DMS79 (cell line): ENCODE measurements around the gene MAP3K20.

Experiments
- DNase-seq: peaks from one replicate; lab custom pipeline; 2025; lab: John Stamatoyannopoulos, UW

Gene MAP3K20

GRCh38 chr2:173050684-173051083 lies 25.0 kb upstream of the MAP3K20 start:
- no peak for DNase-seq

GRCh38 chr2:173051463-173052215 lies 24.0 kb upstream of the MAP3K20 start:
- DNase-seq = no peak

GRCh38 chr2:173053043-173053699 lies 22.5 kb upstream of the MAP3K20 start:
- no peak for DNase-seq

- no peak for DNase-seq
Observed at GRCh38 chr2:173054466-173054865, 21.2 kb upstream of the MAP3K20 start.

- DNase-seq = no peak
Observed at GRCh38 chr2:173056705-173057364, 18.8 kb upstream of the MAP3K20 start.

- DNase-seq = no peak
Observed at GRCh38 chr2:173058097-173058496, 17.5 kb upstream of the MAP3K20 start.

GRCh38 chr2:173058673-173059072 lies 17.0 kb upstream of the MAP3K20 start:
- no peak for DNase-seq

GRCh38 chr2:173059292-173059691 lies 16.4 kb upstream of the MAP3K20 start:
- DNase-seq = no peak

GRCh38 chr2:173059971-173060461 lies 15.6 kb upstream of the MAP3K20 start:
- DNase-seq = no peak

GRCh38 chr2:173062801-173063200 lies 12.8 kb upstream of the MAP3K20 start:
- DNase-seq = no peak

- DNase-seq = no peak
Observed at GRCh38 chr2:173064151-173064805, 11.4 kb upstream of the MAP3K20 start.

- no peak for DNase-seq
Observed at GRCh38 chr2:173066887-173067676, 8.6 kb upstream of the MAP3K20 start.

- DNase-seq = no peak
Observed at GRCh38 chr2:173075056-173075780, 428 bp upstream of the MAP3K20 start.

GRCh38 chr2:173076581-173077345 lies 1.1 kb downstream of the MAP3K20 start:
- DNase-seq = no peak

GRCh38 chr2:173077506-173078177 lies 2.0 kb downstream of the MAP3K20 start:
- peak; percentile 62 for DNase-seq

GRCh38 chr2:173079141-173079540 lies 3.5 kb downstream of the MAP3K20 start:
- DNase-seq = no peak

GRCh38 chr2:173079973-173080860 lies 4.6 kb downstream of the MAP3K20 start:
- peak; percentile 71 for DNase-seq

- DNase-seq = no peak
Observed at GRCh38 chr2:173086518-173087213, 11.0 kb downstream of the MAP3K20 start.
